Measurements from ENCODE around the gene SPATA12.

GRCh38 chr3:57069503-57069902 lies 9.0 kb downstream of the SPATA12 start:
- TF ChIP-seq CTCF (IDR thresholded peaks at IDR 0.05): no peak
- TF ChIP-seq POLR2A (IDR thresholded peaks at IDR 0.05): no peak
- no peak for TF ChIP-seq POLR2AphosphoS5 (IDR thresholded peaks at IDR 0.05)

All from gastroesophageal sphincter (tissue), 3 donors.